Endothelial cell (in vitro differentiated cells): ENCODE results near the gene CDH22. TPM values are rescaled to one million over a fixed set of nuclear protein-coding genes. Genes with fewer than 3 reads are reported as not detected.

Experiments used
- DNase-seq: peaks from one replicate; pipeline ENCODE4 v3.0.0; 2021; ENCODE audit warnings: low spot score
- H3K27ac Mint-ChIP-seq: one replicate; pipeline ENCODE4 v1.8.0; 2021; ENCODE audit warnings: mixed read lengths, inconsistent platforms; ENCODE audit not compliant: unreplicated experiment
- H3K27me3 Mint-ChIP-seq: one replicate; pipeline ENCODE4 v1.8.0; 2021; ENCODE audit warnings: mild to moderate bottlenecking, moderate library complexity, mixed read lengths, inconsistent platforms; ENCODE audit not compliant: unreplicated experiment
- H3K36me3 Mint-ChIP-seq: one replicate; pipeline ENCODE4 v1.8.0; 2021; ENCODE audit warnings: mild to moderate bottlenecking, low read depth, mixed read lengths, inconsistent platforms; ENCODE audit not compliant: unreplicated experiment
- H3K4me1 Mint-ChIP-seq: one replicate; pipeline ENCODE4 v1.8.0; 2021; ENCODE audit warnings: mild to moderate bottlenecking, mixed read lengths, inconsistent platforms; ENCODE audit not compliant: unreplicated experiment
- H3K4me3 Mint-ChIP-seq: one replicate; pipeline ENCODE4 v1.8.0; 2021; ENCODE audit warnings: mild to moderate bottlenecking, mixed read lengths, inconsistent platforms; ENCODE audit not compliant: unreplicated experiment
- H3K9me3 Mint-ChIP-seq: one replicate; pipeline ENCODE4 v1.8.0; 2021; ENCODE audit warnings: mixed read lengths, inconsistent platforms; ENCODE audit not compliant: unreplicated experiment
- CTCF ChIP-seq: fragments of 200-600 bp; sonication (generic); IDR thresholded peaks from one replicate; pipeline ENCODE4 v1.5.0; 2021; ENCODE audit warnings: antibody characterized with exemption; ENCODE audit not compliant: unreplicated experiment
- total RNA-seq: library from RNA; stranded (reverse); fragmentation: NEBNext Ultra II Directional; extraction: Animal tissue kit (Norgen Biotek cat#: 25700); gene quantifications from one replicate; pipeline ENCODE4 v1.2.1, GENCODE V29; 2021; ENCODE audit not compliant: unreplicated experiment

CDH22 gene
- total RNA-seq, 1 donor from 2014 or later = 1.3 TPM

- Mint-ChIP-seq H3K27me3 (peaks cover 16% of the 10 kb centered on the region), H3K9me3 (no peaks in the 10 kb centered on the region), H3K27ac (no peak overlapping the region), H3K36me3 (no peaks in the 10 kb centered on the region), H3K4me3 (no peak overlapping the region), H3K4me1 (peaks cover 2% of the 10 kb centered on the region)
- no peak for TF ChIP-seq CTCF
- DNase-seq = no peak
Observed at GRCh38 chr20:46303176-46303956, 4.9 kb downstream of the CDH22 start.

- H3K9me3 Mint-ChIP-seq = no peaks in the 10 kb centered on the region
- no peak for DNase-seq
- peaks cover 14% of the 10 kb centered on the region for H3K27me3 Mint-ChIP-seq
- no peak for TF ChIP-seq CTCF
- no peak overlapping the region for H3K4me3 Mint-ChIP-seq
- H3K27ac Mint-ChIP-seq = no peak overlapping the region
- peaks cover 2% of the 10 kb centered on the region for H3K4me1 Mint-ChIP-seq
- H3K36me3 Mint-ChIP-seq = no peaks in the 10 kb centered on the region
Observed at GRCh38 chr20:46302106-46302505, 6.2 kb downstream of the CDH22 start.

- H3K27me3 Mint-ChIP-seq = peaks cover 6% of the 10 kb centered on the region
- H3K27ac Mint-ChIP-seq = no peak overlapping the region
Observed at GRCh38 chr20:46300281-46300680, 8.0 kb downstream of the CDH22 start.

GRCh38 chr20:46299078-46299477, 9.2 kb downstream of the CDH22 start:
- no peaks in the 10 kb centered on the region for H3K9me3 Mint-ChIP-seq
- H3K36me3 Mint-ChIP-seq = no peaks in the 10 kb centered on the region
- H3K27ac Mint-ChIP-seq = no peak overlapping the region
- no peak overlapping the region for H3K4me3 Mint-ChIP-seq
- no peak for DNase-seq
- peaks cover 6% of the 10 kb centered on the region for H3K27me3 Mint-ChIP-seq
- TF ChIP-seq CTCF = no peak
- H3K4me1 Mint-ChIP-seq = no peaks in the 10 kb centered on the region

More at GRCh38 chr20:46300281-46300680, 8.0 kb downstream of the CDH22 start:
- Mint-ChIP-seq H3K36me3 (no peaks in the 10 kb centered on the region), H3K4me3 (no peak overlapping the region), H3K4me1 (no peaks in the 10 kb centered on the region), H3K9me3 (no peaks in the 10 kb centered on the region)
- no peak for TF ChIP-seq CTCF
- no peak for DNase-seq

GRCh38 chr20:46298374-46298773, 9.9 kb downstream of the CDH22 start:
- Mint-ChIP-seq H3K4me3 (no peak overlapping the region), H3K27me3 (peaks cover 5% of the 10 kb centered on the region), H3K36me3 (no peaks in the 10 kb centered on the region), H3K4me1 (no peaks in the 10 kb centered on the region), H3K27ac (no peak overlapping the region), H3K9me3 (no peaks in the 10 kb centered on the region)
- no peak for DNase-seq
- TF ChIP-seq CTCF = no peak
